HG03159 (cell line): ENCODE data around the gene MAPK1.
"Not testable (repeated sequence)": the region's sequence is repeated elsewhere in the genome, so short reads cannot be mapped to it uniquely, and the experiment has no call there.

ENCODE experiments used
- ATAC-seq: cut with Tn5 transposase; IDR thresholded peaks from one replicate; pipeline ENCODE4 v1.9.1; 2021; ENCODE audit warnings: mild to moderate bottlenecking, moderate library complexity; ENCODE audit not compliant: unreplicated experiment

MAPK1 gene

GRCh38 chr22:21867528-21868266 is at the start of gene MAPK1:
Gene MAPK1 (minus strand): TSS chr22:21867645. CDS start chr22:21867440, 205 bp downstream.
- peak; percentile 77 for ATAC-seq

- ATAC-seq: no peak
Observed at GRCh38 chr22:21916309-21916918, 49.0 kb upstream of the MAPK1 start.

- no peak for ATAC-seq
Observed at GRCh38 chr22:21915624-21916308, 48.3 kb upstream of the MAPK1 start.

GRCh38 chr22:21914033-21914642 is 46.7 kb upstream of the MAPK1 start:
- not testable (repeated sequence) for ATAC-seq

GRCh38 chr22:21910367-21910766 is 42.9 kb upstream of the MAPK1 start:
- ATAC-seq: not testable (repeated sequence)

GRCh38 chr22:21909871-21910270 is 42.4 kb upstream of the MAPK1 start:
- ATAC-seq: no peak

GRCh38 chr22:21907638-21908522 is 40.4 kb upstream of the MAPK1 start:
- no peak for ATAC-seq

GRCh38 chr22:21905234-21905633 is 37.8 kb upstream of the MAPK1 start:
- not testable (repeated sequence) for ATAC-seq

GRCh38 chr22:21904250-21904789 is 36.9 kb upstream of the MAPK1 start:
- no peak for ATAC-seq

GRCh38 chr22:21903283-21903682 is 35.8 kb upstream of the MAPK1 start:
- no peak for ATAC-seq

GRCh38 chr22:21902296-21903087 is 35.0 kb upstream of the MAPK1 start:
- ATAC-seq: no peak

- ATAC-seq: no peak
Observed at GRCh38 chr22:21898354-21898896, 31.0 kb upstream of the MAPK1 start.

GRCh38 chr22:21896951-21897513 is 29.6 kb upstream of the MAPK1 start:
- ATAC-seq: no peak

- not testable (repeated sequence) for ATAC-seq
Observed at GRCh38 chr22:21896275-21896674, 28.8 kb upstream of the MAPK1 start.

- ATAC-seq: no peak
Observed at GRCh38 chr22:21894799-21895198, 27.4 kb upstream of the MAPK1 start.

GRCh38 chr22:21889251-21889990 is 22.0 kb upstream of the MAPK1 start:
- ATAC-seq: no peak

GRCh38 chr22:21887841-21888240 is 20.4 kb upstream of the MAPK1 start:
- no peak for ATAC-seq

- not testable (repeated sequence) for ATAC-seq
Observed at GRCh38 chr22:21883930-21884329, 16.5 kb upstream of the MAPK1 start.
